Measurements from ENCODE around the gene PDIA3.
A peak's percentile ranks its signal among the peaks of the same experiment; 100 is the strongest.
"Not testable (repeated sequence)": the region's sequence is repeated elsewhere in the genome, so short reads cannot be mapped to it uniquely, and the experiment has no call there.

The PDIA3 gene

GRCh38 chr15:43776718-43777266, 30.6 kb downstream of the PDIA3 start, which contains the start of gene ELL3:
Gene ELL3, minus strand, starts transcription at chr15:43776966. Its CDS starts 65 bp downstream, at chr15:43776901.
- peak; percentile 71 to 76 for DNase-seq (ENCODE audit: low read depth in 2 of 2)

- DNase-seq (ENCODE audit: low read depth in 2 of 2) = peak; percentile 85 to 86
Measured at GRCh38 chr15:43777267-43777914, 31.2 kb downstream of the PDIA3 start.

- DNase-seq (ENCODE audit: low read depth in 2 of 2) = no peak
Measured at GRCh38 chr15:43779016-43779415, 32.8 kb downstream of the PDIA3 start.

- DNase-seq (ENCODE audit: low read depth in 2 of 2) = no peak
Measured at GRCh38 chr15:43789409-43789808, 43.2 kb downstream of the PDIA3 start.

- DNase-seq (ENCODE audit: low read depth in 2 of 2) = peak; percentile 100
Measured at GRCh38 chr15:43791993-43792760, 45.9 kb downstream of the PDIA3 start, which contains the start of gene SERF2. Gene SERF2, plus strand, starts transcription at chr15:43792320. Its CDS starts 57 bp downstream, at chr15:43792377.

- DNase-seq (ENCODE audit: low read depth in 2 of 2) = no peak
Measured at GRCh38 chr15:43792761-43793476, 46.7 kb downstream of the PDIA3 start.

GRCh38 chr15:43793647-43794046, 47.4 kb downstream of the PDIA3 start:
- no peak for DNase-seq (ENCODE audit: low read depth in 2 of 2)

- no peak for DNase-seq (ENCODE audit: low read depth in 2 of 2)
Measured at GRCh38 chr15:43794269-43795037, 48.2 kb downstream of the PDIA3 start.

GRCh38 chr15:43795197-43795596, 49.0 kb downstream of the PDIA3 start:
- no peak for DNase-seq (ENCODE audit: low read depth in 2 of 2)

- DNase-seq (ENCODE audit: low read depth in 2 of 2) = no peak
Measured at GRCh38 chr15:43795997-43796396, 49.8 kb downstream of the PDIA3 start.

- DNase-seq (ENCODE audit: low read depth in 2 of 2) = no peak
Measured at GRCh38 chr15:43796566-43796965, 50.3 kb downstream of the PDIA3 start.

GRCh38 chr15:43799209-43799944, 53.1 kb downstream of the PDIA3 start:
- DNase-seq (ENCODE audit: low read depth in 2 of 2) = no peak

GRCh38 chr15:43799945-43800285, 53.7 kb downstream of the PDIA3 start, which contains the start of gene SERINC4:
Gene SERINC4, minus strand, starts transcription at chr15:43800220. Its CDS starts 234 bp downstream, at chr15:43799986.
- no peak for DNase-seq (ENCODE audit: low read depth in 2 of 2)

GRCh38 chr15:43800286-43801141, 54.3 kb downstream of the PDIA3 start, which contains the start of gene HYPK:
Gene HYPK, plus strand, starts transcription at chr15:43800599. Its CDS starts 24 bp downstream, at chr15:43800623.
- DNase-seq (ENCODE audit: low read depth in 2 of 2) = peak; percentile 81 to 89

GRCh38 chr15:43802676-43803075, 56.4 kb downstream of the PDIA3 start:
- not testable (repeated sequence) for DNase-seq (ENCODE audit: low read depth in 2 of 2)

GRCh38 chr15:43808435-43808950, 62.3 kb downstream of the PDIA3 start:
- no peak for DNase-seq (ENCODE audit: low read depth in 2 of 2)

- DNase-seq (ENCODE audit: low read depth in 2 of 2) = no peak
Measured at GRCh38 chr15:43808960-43809678, 62.9 kb downstream of the PDIA3 start.

- DNase-seq (ENCODE audit: low read depth in 2 of 2) = not testable (repeated sequence)
Measured at GRCh38 chr15:43815064-43815463, 68.8 kb downstream of the PDIA3 start.

GRCh38 chr15:43821505-43821904, 75.3 kb downstream of the PDIA3 start:
- no peak for DNase-seq (ENCODE audit: low read depth in 2 of 2)

Data from stimulated activated CD4-positive, alpha-beta T cell treated with anti-CD3 and anti-CD28 coated beads, Interleukin-4, amount 100 ng/mL, for 48 hours (primary cell).